ENCODE measurements around the gene FAM162A.

Gene FAM162A
- total RNA-seq, result 25.7 to 56.7 (median 41.7) reads per million in 9 experiments

DNA sequence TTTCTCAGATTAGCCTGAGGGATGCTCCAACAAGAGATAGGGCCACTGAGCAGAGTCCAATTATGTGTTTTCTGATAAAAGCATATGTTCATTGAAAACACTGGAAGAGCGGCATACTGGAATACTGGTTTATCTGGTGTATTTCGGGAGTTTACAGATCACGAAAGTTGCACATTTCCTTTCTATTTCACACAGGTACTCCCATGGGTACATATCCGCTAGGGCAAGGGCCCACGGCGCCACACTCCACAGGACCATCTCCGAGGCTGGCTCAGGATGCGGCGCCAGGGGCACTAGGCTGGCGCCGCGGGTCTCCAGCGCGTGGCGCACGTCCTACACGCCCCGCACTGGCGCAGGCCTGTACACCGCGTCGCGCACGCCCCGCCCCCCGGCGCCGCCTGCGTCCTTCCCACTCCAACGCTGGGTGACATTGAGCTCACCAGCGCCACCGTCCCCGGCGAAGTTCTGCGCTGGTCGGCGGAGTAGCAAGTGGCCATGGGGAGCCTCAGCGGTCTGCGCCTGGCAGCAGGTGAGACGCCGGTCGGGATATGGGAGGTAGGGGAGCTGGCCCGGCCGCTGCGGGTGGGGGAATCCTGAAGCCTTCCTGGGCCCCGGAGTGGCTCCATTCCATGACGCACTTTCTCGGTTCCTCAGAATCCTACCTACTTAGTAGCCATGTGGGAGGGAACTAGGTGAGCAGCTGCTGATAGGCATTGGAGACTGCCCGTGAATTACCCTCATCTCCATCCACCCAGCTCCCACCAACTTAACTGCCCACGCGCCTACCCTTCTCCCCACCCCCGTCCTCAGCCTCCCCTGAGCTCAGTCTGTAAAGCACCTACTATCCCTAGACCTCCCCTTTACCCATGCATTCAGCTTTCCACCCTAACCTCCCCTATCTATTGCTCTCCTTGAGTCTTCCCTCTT, at the start of gene FAM162A:
TSS of gene FAM162A (plus strand) at position 412 of the 927 bp plus-strand sequence. CDS start at position 496, 84 bp downstream.
- ATAC-seq (replicated peaks) (peak; percentile 93), DNase-seq (peak; percentile 90 to 92 (median 92))
- no peaks in the 10 kb centered on the region for H3K9me3 Mint-ChIP-seq
- H3K4me3 Mint-ChIP-seq, result peak within 1 kb of the TSS; percentile 91 to 92
- H3K27ac Mint-ChIP-seq, result peak within 1 kb of the TSS; percentile 85 to 92
- peaks cover 18% of the 10 kb centered on the region in 2 donors for H3K4me1 Mint-ChIP-seq (ENCODE audit: low read depth in 2 of 2)
- H3K27me3 Mint-ChIP-seq, result no peaks in the 10 kb centered on the region
- peaks cover 17% of the 10 kb centered on the region for H3K36me3 Mint-ChIP-seq (ENCODE audit: insufficient read depth)

GRCh38 chr3:122342803-122343202, 41.2 kb upstream of the FAM162A start:
- Mint-ChIP-seq H3K27ac (no peak overlapping the region), H3K4me1 (ENCODE audit: low read depth in 2 of 2) (no peaks in the 10 kb centered on the region), H3K4me3 (no peak overlapping the region), H3K9me3 (no peaks in the 10 kb centered on the region), H3K27me3 (peaks cover 14 to 19% of the 10 kb centered on the region in 2 donors), H3K36me3 (ENCODE audit: insufficient read depth) (no peaks in the 10 kb centered on the region)
- ATAC-seq (replicated peaks), result no peak
- no peak for DNase-seq

- no peaks in the 10 kb centered on the region for H3K36me3 Mint-ChIP-seq (ENCODE audit: insufficient read depth)
- H3K27ac Mint-ChIP-seq, result no peak overlapping the region
- peaks cover 21 to 24% of the 10 kb centered on the region in 2 donors for H3K27me3 Mint-ChIP-seq
- no peak overlapping the region for H3K4me3 Mint-ChIP-seq
- DNase-seq, result no peak
- no peaks in the 10 kb centered on the region for H3K4me1 Mint-ChIP-seq (ENCODE audit: low read depth in 2 of 2)
- no peak for ATAC-seq (replicated peaks)
- no peaks in the 10 kb centered on the region for H3K9me3 Mint-ChIP-seq
Observed at GRCh38 chr3:122343654-122344053, 40.3 kb upstream of the FAM162A start.

- Mint-ChIP-seq H3K36me3 (ENCODE audit: insufficient read depth) (no peaks in the 10 kb centered on the region), H3K27me3 (peaks cover 8 to 11% of the 10 kb centered on the region in 2 donors), H3K4me3 (no peak overlapping the region), H3K27ac (no peak overlapping the region), H3K4me1 (ENCODE audit: low read depth in 2 of 2) (no peaks in the 10 kb centered on the region), H3K9me3 (no peaks in the 10 kb centered on the region)
- ATAC-seq (replicated peaks) (no peak), DNase-seq (no peak)
Observed at GRCh38 chr3:122349171-122349570, 34.8 kb upstream of the FAM162A start.

DNA sequence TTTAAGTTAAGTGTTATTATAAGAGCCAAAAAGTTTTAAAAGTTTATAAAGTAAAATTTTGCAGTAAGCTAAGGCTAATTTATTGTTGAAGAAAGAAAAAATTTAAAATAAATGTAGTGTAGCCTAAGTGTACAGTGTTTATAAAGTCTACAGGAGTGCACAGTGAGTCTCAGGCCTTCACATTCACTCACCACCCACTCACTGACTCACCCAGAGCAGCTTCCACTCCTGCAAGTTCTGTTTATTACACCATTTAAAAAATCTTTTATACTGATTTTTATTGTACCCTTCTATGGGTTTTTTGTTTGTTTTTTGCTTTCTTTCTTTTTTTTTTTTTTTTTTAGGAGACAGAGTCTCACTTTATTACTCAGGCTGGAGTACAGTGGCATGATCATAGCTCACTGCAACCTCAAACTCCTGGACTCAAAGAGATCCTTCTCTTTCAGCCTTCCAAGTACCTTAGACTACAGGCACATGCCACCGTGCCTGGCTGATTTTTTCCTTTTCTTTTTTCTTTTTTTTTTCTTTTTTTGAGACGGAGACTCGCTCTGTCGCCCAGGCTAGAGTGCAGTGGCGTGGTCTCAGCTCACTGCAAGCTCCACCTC, 33.1 kb upstream of the FAM162A start:
- Mint-ChIP-seq H3K36me3 (ENCODE audit: insufficient read depth) (no peaks in the 10 kb centered on the region), H3K27ac (no peak overlapping the region), H3K27me3 (peaks cover 8 to 11% of the 10 kb centered on the region in 2 donors), H3K9me3 (no peaks in the 10 kb centered on the region), H3K4me1 (ENCODE audit: low read depth in 2 of 2) (no peaks in the 10 kb centered on the region), H3K4me3 (no peak overlapping the region)
- DNase-seq (no peak), ATAC-seq (replicated peaks) (no peak)

- H3K27me3 Mint-ChIP-seq, result peaks cover 8 to 11% of the 10 kb centered on the region in 2 donors
- no peak overlapping the region for H3K4me3 Mint-ChIP-seq
- ATAC-seq (replicated peaks) (no peak), DNase-seq (no peak)
- no peaks in the 10 kb centered on the region for H3K9me3 Mint-ChIP-seq
- H3K36me3 Mint-ChIP-seq (ENCODE audit: insufficient read depth), result no peaks in the 10 kb centered on the region
- H3K27ac Mint-ChIP-seq, result no peak overlapping the region
- no peaks in the 10 kb centered on the region for H3K4me1 Mint-ChIP-seq (ENCODE audit: low read depth in 2 of 2)
Observed at GRCh38 chr3:122351612-122352011, 32.4 kb upstream of the FAM162A start.

DNA sequence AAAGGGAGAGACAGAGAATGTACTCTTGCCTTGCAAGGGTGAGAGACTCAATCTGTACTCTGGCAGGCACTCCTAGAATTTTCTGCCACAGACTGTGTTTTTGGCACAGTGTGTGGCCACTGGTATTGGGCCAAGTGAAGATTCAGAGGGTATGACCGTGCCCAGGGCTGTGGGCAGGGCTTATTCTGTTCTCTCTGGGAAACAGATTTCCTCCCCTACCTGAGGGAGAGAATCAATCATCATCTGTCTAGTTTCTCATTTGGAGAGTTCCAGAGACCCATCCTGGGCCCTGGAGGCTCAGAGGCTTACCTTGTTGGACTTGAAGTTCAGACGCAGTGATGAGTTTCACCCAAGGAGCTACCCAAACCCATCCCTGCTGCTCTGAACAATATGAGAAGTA, 30.8 kb upstream of the FAM162A start:
- Mint-ChIP-seq H3K27me3 (peaks cover 1 to 2% of the 10 kb centered on the region in 2 donors), H3K4me3 (no peak overlapping the region), H3K9me3 (no peaks in the 10 kb centered on the region), H3K4me1 (ENCODE audit: low read depth in 2 of 2) (no peaks in the 10 kb centered on the region), H3K36me3 (ENCODE audit: insufficient read depth) (no peaks in the 10 kb centered on the region), H3K27ac (no peak overlapping the region)
- ATAC-seq (replicated peaks) (no peak), DNase-seq (no peak)

- no peak overlapping the region for H3K27ac Mint-ChIP-seq
- no peaks in the 10 kb centered on the region for H3K27me3 Mint-ChIP-seq
- H3K9me3 Mint-ChIP-seq, result no peaks in the 10 kb centered on the region
- DNase-seq, result no peak
- H3K36me3 Mint-ChIP-seq (ENCODE audit: insufficient read depth), result no peaks in the 10 kb centered on the region
- no peak overlapping the region for H3K4me3 Mint-ChIP-seq
- H3K4me1 Mint-ChIP-seq (ENCODE audit: low read depth in 2 of 2), result no peaks in the 10 kb centered on the region
- ATAC-seq (replicated peaks), result no peak
Observed at GRCh38 chr3:122353893-122354401, 30.0 kb upstream of the FAM162A start.

DNA sequence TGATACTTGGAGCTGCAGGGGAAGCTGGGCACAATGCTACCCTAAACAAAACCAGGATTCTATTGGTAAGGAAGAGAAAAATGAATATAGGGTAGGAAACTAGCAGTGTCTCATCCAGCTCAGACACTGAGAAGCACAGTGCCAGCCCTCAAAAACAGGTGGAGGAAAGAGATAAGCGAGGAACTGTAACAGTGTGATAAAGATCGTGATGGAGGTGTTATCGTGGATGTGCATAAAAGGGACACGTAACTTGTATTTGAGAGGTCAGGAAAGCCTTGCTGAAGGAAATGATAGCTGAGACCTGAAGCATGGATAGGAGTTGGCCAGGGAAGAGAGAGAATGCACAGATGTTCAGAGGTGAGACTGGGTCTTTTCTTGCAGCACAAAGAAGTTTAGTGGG, 28.4 kb upstream of the FAM162A start:
- Mint-ChIP-seq H3K27ac (peak overlapping the region in 1 of 2 donors; percentile 3), H3K36me3 (ENCODE audit: insufficient read depth) (peaks cover 10% of the 10 kb centered on the region), H3K9me3 (no peaks in the 10 kb centered on the region), H3K4me1 (ENCODE audit: low read depth in 2 of 2) (no peaks in the 10 kb centered on the region), H3K27me3 (no peaks in the 10 kb centered on the region), H3K4me3 (no peak overlapping the region)
- ATAC-seq (replicated peaks), result no peak
- no peak for DNase-seq

DNA sequence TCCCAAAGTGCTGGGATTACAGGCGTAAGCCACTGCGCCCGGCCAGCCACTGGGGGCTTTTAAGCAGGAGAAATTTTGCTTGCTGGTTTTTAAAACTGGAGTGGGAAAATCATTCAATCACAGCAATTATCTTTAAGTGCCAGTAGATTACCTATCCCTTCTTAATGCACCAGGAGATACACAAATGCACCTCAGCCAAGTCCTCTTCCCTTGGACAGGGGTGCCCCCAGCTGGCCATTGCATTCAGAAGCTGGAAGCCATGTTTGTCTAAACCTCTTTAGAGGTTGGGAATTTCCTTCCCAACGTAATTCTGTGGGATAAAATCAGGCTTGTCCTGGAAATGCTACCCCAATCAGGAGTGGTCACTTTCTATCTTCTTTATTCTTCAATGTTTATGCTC, 27.6 kb upstream of the FAM162A start:
- no peak overlapping the region for H3K27ac Mint-ChIP-seq
- H3K9me3 Mint-ChIP-seq, result no peaks in the 10 kb centered on the region
- no peaks in the 10 kb centered on the region for H3K4me1 Mint-ChIP-seq (ENCODE audit: low read depth in 2 of 2)
- peaks cover 14% of the 10 kb centered on the region for H3K36me3 Mint-ChIP-seq (ENCODE audit: insufficient read depth)
- no peaks in the 10 kb centered on the region for H3K27me3 Mint-ChIP-seq
- no peak overlapping the region for H3K4me3 Mint-ChIP-seq
- DNase-seq, result no peak
- no peak for ATAC-seq (replicated peaks)

GRCh38 chr3:122357828-122358702, 25.9 kb upstream of the FAM162A start:
- DNase-seq (no peak), ATAC-seq (replicated peaks) (no peak)
- Mint-ChIP-seq H3K27me3 (no peaks in the 10 kb centered on the region), H3K27ac (no peak overlapping the region), H3K36me3 (ENCODE audit: insufficient read depth) (peaks cover 19% of the 10 kb centered on the region), H3K9me3 (no peaks in the 10 kb centered on the region), H3K4me3 (no peak overlapping the region), H3K4me1 (ENCODE audit: low read depth in 2 of 2) (no peaks in the 10 kb centered on the region)

DNA sequence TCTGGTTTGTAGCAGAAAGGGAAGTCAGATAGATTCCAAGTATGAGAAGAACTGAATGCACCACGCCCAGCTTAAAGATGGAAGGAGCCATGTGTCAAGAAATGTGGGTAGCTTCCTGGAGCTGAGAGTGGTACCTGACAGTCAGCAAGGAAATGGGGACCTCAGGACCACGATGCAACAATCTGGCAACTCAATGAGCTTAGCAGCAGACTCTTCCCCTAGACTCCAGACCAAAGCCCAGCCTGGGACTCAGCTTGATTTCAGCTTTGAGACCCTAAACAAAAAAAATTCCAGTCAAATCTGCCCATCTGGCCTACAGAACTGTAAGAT, 25.3 kb upstream of the FAM162A start:
- Mint-ChIP-seq H3K27me3 (no peaks in the 10 kb centered on the region), H3K36me3 (ENCODE audit: insufficient read depth) (peaks cover 19% of the 10 kb centered on the region), H3K4me3 (no peak overlapping the region), H3K9me3 (no peaks in the 10 kb centered on the region), H3K4me1 (ENCODE audit: low read depth in 2 of 2) (no peaks in the 10 kb centered on the region), H3K27ac (no peak overlapping the region)
- ATAC-seq (replicated peaks) (no peak), DNase-seq (no peak)

DNA sequence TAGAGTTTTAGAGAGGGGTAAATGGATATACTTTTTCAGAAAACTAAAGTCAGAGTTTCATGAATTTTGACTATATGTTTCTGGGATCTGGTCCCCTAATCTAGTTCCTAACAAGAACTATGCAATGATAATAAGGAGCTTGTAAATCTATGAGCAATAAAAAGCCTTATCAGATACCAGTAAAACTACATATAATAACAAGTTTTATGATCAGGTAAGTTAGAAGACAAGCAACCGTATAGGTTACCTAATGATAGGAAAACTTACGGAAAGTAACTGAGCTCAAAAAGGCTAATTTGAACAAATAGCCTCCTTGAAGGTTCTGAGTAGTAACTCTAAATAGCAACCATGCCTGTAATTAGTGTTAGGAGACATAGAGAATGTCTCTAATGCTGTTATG, 22.0 kb upstream of the FAM162A start:
- Mint-ChIP-seq H3K36me3 (ENCODE audit: insufficient read depth) (peaks cover 39% of the 10 kb centered on the region), H3K4me1 (ENCODE audit: low read depth in 2 of 2) (no peaks in the 10 kb centered on the region), H3K27me3 (no peaks in the 10 kb centered on the region), H3K4me3 (no peak overlapping the region), H3K27ac (no peak overlapping the region), H3K9me3 (no peaks in the 10 kb centered on the region)
- DNase-seq, result no peak
- ATAC-seq (replicated peaks), result no peak
